Measurements from ENCODE around the gene MGAT2.

MGAT2 gene

GRCh38 chr14:49623941-49624839 lies 3.6 kb downstream of the MGAT2 start:
- no peak for ATAC-seq
- TF ChIP-seq GLIS3 (CRISPR knock-in tag; IDR thresholded peaks at IDR 0.05) (no peak), POU6F1 (CRISPR knock-in tag; IDR thresholded peaks at IDR 0.05; ENCODE audit: borderline replicate concordance, low read depth) (no peak), TSHZ2 (CRISPR knock-in tag; IDR thresholded peaks at IDR 0.05) (no peak), CREB5 (CRISPR knock-in tag; IDR thresholded peaks at IDR 0.05; ENCODE audit: low read depth) (no peak), ARNTL (CRISPR knock-in tag; IDR thresholded peaks at IDR 0.05; ENCODE audit: borderline replicate concordance, low read depth) (no peak), OSR1 (CRISPR knock-in tag; IDR thresholded peaks at IDR 0.05) (no peak), ZNF565 (CRISPR knock-in tag; conservative IDR thresholded peaks at IDR 0.05; ENCODE audit: low read depth) (no peak), ZNF8 (CRISPR knock-in tag; IDR thresholded peaks at IDR 0.05) (no peak), ZFP30 (CRISPR knock-in tag; IDR thresholded peaks at IDR 0.05) (no peak), BACH2 (CRISPR knock-in tag; IDR thresholded peaks at IDR 0.05; ENCODE audit: borderline replicate concordance) (no peak), CSDC2 (CRISPR knock-in tag; IDR thresholded peaks at IDR 0.05) (no peak), TCF4 (CRISPR knock-in tag; IDR thresholded peaks at IDR 0.05; ENCODE audit: borderline replicate concordance) (no peak), ISL1 (CRISPR knock-in tag; IDR thresholded peaks at IDR 0.05) (no peak), PATZ1 (CRISPR knock-in tag; IDR thresholded peaks at IDR 0.05; ENCODE audit: borderline replicate concordance) (no peak), PPARA (CRISPR knock-in tag; IDR thresholded peaks at IDR 0.05; ENCODE audit: borderline replicate concordance) (no peak), ESRRG (CRISPR knock-in tag; IDR thresholded peaks at IDR 0.05) (no peak)

GRCh38 chr14:49633640-49634546 lies 13.3 kb downstream of the MGAT2 start:
- peak; percentile 88 for ATAC-seq
- TF ChIP-seq PATZ1 (CRISPR knock-in tag; IDR thresholded peaks at IDR 0.05; ENCODE audit: borderline replicate concordance), result peak; percentile 74; the same call in 1 of the 2 replicates
- TF ChIP-seq RARB (CRISPR knock-in tag; IDR thresholded peaks at IDR 0.05), result no peak
